Measurements from ENCODE around the gene OTUD7B.

OTUD7B gene

DNA sequence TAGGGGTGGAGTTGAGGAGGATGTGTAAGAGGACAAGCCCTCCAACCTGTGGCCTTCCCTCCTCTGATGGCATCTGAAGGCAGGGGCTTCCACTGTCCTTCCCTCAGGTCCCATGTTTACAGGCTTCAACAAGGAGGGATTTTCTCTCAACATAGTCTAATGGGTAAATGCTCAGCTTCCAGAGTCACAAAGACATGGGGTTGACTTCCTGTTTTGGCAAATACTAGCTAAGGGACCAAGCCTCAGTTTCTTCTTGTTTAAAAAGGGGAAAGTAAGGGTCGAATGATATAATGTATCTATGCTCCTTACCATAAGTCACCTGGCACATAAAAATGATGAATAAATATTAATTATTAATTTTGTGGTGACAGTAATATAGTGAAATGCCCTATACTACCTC is 96.0 kb downstream of the OTUD7B start:
- Histone ChIP-seq H3K4me3 (ENCODE audit: low read depth, low read length) (no peak overlapping the region), H3K27ac (ENCODE audit: extremely low read depth, low read depth, low read length) (no peak overlapping the region), H3K36me3 (ENCODE audit: control insufficient read depth in 2 of 2, insufficient read depth in 1 of 2, low read length in 2 of 2) (peaks cover 3 to 48% of the 10 kb centered on the region in 2 experiments; a peak in 1 of 3 replicates), H3K4me1 (ENCODE audit: control insufficient read depth, insufficient read depth, low read length) (0 out of 2 replicates have a peak, but pooled peaks cover 3% of the 10 kb centered on the region), H3K9me3 (ENCODE audit: control insufficient read depth, insufficient read depth, low read depth, low read length) (no peaks in the 10 kb centered on the region)
- TF ChIP-seq ZBTB11 (tag by site-specific recombination; conservative IDR thresholded peaks at IDR 0.05; ENCODE audit: low read depth) = no peak
- no peak for TF ChIP-seq OVOL3 (tag by site-specific recombination; IDR thresholded peaks at IDR 0.05)
- POLR2A ChIA-PET = no interaction called here
- CTCF ChIA-PET = no interaction called here

- H3K36me3 ChIP-seq (ENCODE audit: control insufficient read depth in 2 of 2, insufficient read depth in 1 of 2, low read length in 2 of 2) = peaks cover 3 to 80% of the 10 kb centered on the region in 2 experiments; a peak in 2 of 3 replicates
- TF ChIP-seq ZNF311 (tag by site-specific recombination; IDR thresholded peaks at IDR 0.05; ENCODE audit: borderline replicate concordance) = no peak
- TF ChIP-seq ZNF645 (tag by site-specific recombination; IDR thresholded peaks at IDR 0.05) = no peak
- no peak for TF ChIP-seq KLF7 (tag by site-specific recombination; IDR thresholded peaks at IDR 0.05; ENCODE audit: borderline replicate concordance)
- no peak for TF ChIP-seq PRDM2 (tag by site-specific recombination; IDR thresholded peaks at IDR 0.05; ENCODE audit: borderline replicate concordance)
- TF ChIP-seq ZNF596 (tag by site-specific recombination; IDR thresholded peaks at IDR 0.05) = no peak
- no peak for TF ChIP-seq ZNF785 (tag by site-specific recombination; IDR thresholded peaks at IDR 0.05)
- TF ChIP-seq ZNF140 (tag by site-specific recombination; IDR thresholded peaks at IDR 0.05) = no peak
- no peak for TF ChIP-seq ZNF600 (tag by site-specific recombination; IDR thresholded peaks at IDR 0.05)
- no peak for TF ChIP-seq ZNF416 (tag by site-specific recombination; IDR thresholded peaks at IDR 0.05)
- no peak for TF ChIP-seq ZNF549 (tag by site-specific recombination; IDR thresholded peaks at IDR 0.05)
- TF ChIP-seq, protein P1, sequence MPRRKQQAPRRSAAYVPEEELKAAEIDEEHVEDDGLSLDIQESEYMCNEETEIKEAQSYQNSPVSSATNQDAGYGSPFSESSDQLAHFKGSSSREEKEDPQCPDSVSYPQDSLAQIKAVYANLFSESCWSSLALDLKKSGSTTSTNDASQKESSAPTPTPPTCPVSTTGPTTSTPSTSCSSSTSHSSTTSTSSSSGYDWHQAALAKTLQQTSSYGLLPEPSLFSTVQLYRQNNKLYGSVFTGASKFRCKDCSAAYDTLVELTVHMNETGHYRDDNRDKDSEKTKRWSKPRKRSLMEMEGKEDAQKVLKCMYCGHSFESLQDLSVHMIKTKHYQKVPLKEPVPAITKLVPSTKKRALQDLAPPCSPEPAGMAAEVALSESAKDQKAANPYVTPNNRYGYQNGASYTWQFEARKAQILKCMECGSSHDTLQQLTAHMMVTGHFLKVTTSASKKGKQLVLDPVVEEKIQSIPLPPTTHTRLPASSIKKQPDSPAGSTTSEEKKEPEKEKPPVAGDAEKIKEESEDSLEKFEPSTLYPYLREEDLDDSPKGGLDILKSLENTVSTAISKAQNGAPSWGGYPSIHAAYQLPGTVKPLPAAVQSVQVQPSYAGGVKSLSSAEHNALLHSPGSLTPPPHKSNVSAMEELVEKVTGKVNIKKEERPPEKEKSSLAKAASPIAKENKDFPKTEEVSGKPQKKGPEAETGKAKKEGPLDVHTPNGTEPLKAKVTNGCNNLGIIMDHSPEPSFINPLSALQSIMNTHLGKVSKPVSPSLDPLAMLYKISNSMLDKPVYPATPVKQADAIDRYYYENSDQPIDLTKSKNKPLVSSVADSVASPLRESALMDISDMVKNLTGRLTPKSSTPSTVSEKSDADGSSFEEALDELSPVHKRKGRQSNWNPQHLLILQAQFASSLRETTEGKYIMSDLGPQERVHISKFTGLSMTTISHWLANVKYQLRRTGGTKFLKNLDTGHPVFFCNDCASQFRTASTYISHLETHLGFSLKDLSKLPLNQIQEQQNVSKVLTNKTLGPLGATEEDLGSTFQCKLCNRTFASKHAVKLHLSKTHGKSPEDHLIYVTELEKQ (tag by site-specific recombination; IDR thresholded peaks at IDR 0.05; ENCODE audit: borderline replicate concordance) = no peak
- TF ChIP-seq ZNF747 (tag by site-specific recombination; IDR thresholded peaks at IDR 0.05) = no peak
- TF ChIP-seq ZNF23 (tag by site-specific recombination; IDR thresholded peaks at IDR 0.05; ENCODE audit: borderline replicate concordance) = no peak
- no peak for TF ChIP-seq ZNF280C (tag by site-specific recombination; IDR thresholded peaks at IDR 0.05)
- no peak for TF ChIP-seq FEZF1 (tag by site-specific recombination; IDR thresholded peaks at IDR 0.05)
These were observed 103.9 kb downstream of the OTUD7B start for GRCh38 chr1:149906570-149907075.

More at GRCh38 chr1:149906570-149907075, 103.9 kb downstream of the OTUD7B start:
- H3K9me3 ChIP-seq (ENCODE audit: control insufficient read depth, insufficient read depth, low read depth, low read length) = no peaks in the 10 kb centered on the region
- no peaks in the 10 kb centered on the region for H3K4me1 ChIP-seq (ENCODE audit: control insufficient read depth, insufficient read depth, low read length)
- CTCF ChIA-PET = interaction anchor here (1.3 kb wide), 1 partner anchor 258 kb away, joined by 5 read pairs; no protein-coding TSS in a partner anchor
- no peak overlapping the region for H3K4me3 ChIP-seq (ENCODE audit: low read depth, low read length)
- POLR2A ChIA-PET = interaction anchor here (0.6 kb wide), 1 partner anchor 32 kb away, joined by 3 read pairs; no protein-coding TSS in a partner anchor
- no peak overlapping the region for H3K27ac ChIP-seq (ENCODE audit: extremely low read depth, low read depth, low read length)
